Measurements from ENCODE around the gene C2CD4A. TPM values are rescaled to one million over a fixed set of nuclear protein-coding genes. Genes with fewer than 3 reads are reported as not detected.

Gene C2CD4A
- total and polyA plus RNA-seq, 9 of the 15 experiments (the other 6 are each of a cell fraction or from before 2014, with no cell fraction given) = not detected

DNA sequence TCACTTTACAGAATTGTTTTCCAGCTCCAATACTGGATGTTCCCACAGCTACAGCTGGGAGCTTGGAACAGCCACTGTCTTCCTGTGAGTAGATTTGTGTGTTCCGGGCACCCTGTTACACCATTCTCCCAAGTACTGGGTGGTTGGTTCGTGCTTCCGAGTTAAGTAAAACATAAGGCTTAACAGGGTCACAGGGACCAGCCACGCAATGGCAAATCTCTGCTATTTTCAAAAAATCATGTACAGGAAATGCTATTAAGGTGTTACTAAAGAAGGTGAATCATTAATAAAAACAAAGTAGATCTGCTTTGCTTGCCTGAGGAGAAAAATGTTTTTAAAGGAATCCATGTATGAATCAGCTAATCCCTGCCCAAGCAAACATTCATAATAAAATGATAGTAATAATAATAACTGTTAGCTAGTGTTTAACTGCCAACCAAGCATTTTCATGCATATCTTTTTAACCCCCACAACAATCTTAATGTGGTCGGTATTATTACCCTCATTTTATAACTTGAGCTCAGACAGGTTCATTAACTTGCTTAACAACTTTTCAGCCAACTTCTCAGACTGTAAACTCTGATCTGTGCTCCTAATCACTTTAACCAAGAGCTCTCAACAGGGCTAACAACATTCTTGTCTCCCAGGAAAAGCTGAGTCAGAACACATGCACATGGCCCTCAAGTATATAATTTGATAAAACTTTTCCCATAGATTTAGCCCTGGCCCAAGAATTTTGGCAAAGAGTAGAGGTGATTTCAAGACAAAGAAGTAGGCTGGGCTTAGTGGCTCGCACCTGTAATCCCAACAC lies 2.7 kb upstream of the C2CD4A start (continued):
- no peak for TF ChIP-seq CC2D1A (IDR thresholded peaks at IDR 0.05)
- no peak for TF ChIP-seq NCOA4 (IDR thresholded peaks at IDR 0.05; ENCODE audit: partially characterized antibody)
- TF ChIP-seq ZNF197 (CRISPR knock-in tag; IDR thresholded peaks at IDR 0.05; ENCODE audit: low read depth) = no peak
- no peak for TF ChIP-seq ZBTB1 (CRISPR knock-in tag; IDR thresholded peaks at IDR 0.05; ENCODE audit: borderline replicate concordance, low read depth)
- no peak for TF ChIP-seq RNF2 (IDR thresholded peaks at IDR 0.05)
- no peak for TF ChIP-seq ZBTB7A (IDR thresholded peaks at IDR 0.05; ENCODE audit: borderline replicate concordance, control insufficient read depth, low read depth, low read length)
- no peak for TF ChIP-seq POLR2H (tag; IDR thresholded peaks at IDR 0.05; ENCODE audit: low read depth)

DNA sequence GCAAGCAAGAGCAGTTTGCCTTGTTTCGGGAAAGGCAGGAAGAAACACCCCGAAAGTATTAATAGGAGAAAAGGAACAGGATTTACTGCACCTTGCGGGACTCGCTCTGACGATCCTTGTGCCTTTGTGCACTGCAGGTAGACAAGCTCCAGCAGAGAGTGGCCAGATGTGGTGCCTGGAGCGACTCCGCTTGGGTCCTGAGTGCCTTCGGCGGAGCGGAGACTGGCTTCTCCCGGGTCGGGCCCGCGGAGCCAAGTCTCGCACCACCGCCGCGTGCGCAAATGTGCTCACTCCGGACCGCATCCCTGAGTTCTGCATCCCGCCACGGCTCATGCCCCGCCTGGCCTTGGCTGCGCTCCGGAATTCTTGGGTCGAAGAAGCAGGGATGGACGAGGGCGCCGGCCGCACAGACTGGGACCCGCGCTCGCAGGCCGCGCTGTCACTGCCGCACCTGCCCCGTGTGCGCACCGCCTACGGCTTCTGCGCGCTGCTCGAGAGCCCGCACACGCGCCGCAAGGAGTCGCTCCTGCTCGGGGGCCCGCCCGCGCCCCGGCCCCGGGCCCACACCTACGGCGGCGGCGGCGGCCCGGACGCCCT lies 769 bp downstream of the C2CD4A start:
- in situ Hi-C loops (cut with MboI) = loop anchor here (10.0 kb wide), 1 partner anchor 193 kb away; no protein-coding TSS in a partner anchor
- H3K9me1 ChIP-seq (ENCODE audit: control insufficient read depth, insufficient read depth, low read length) = no peaks in the 10 kb centered on the region
- CTCF ChIA-PET (ENCODE audit: low intra/inter-chr PET ratio) = interaction anchor here (1.3 kb wide), 1 partner anchor 196 kb away, joined by 5 read pairs; no protein-coding TSS in a partner anchor
- H2AFZ ChIP-seq (ENCODE audit: low read depth, low read length) = no peak overlapping the region
- H3K79me2 ChIP-seq (ENCODE audit: control insufficient read depth, insufficient read depth, low read length) = no peaks in the 10 kb centered on the region
- H3K27me3 ChIP-seq (ENCODE audit: control insufficient read depth in 2 of 2, insufficient read depth in 2 of 2, low read length in 2 of 2) = peaks cover 0 to 10% of the 10 kb centered on the region in 2 experiments; a peak in 3 of 5 replicates
- peaks cover 2 to 11% of the 10 kb centered on the region in 2 experiments; a peak in 4 of 5 replicates for H3K4me1 ChIP-seq (replicated peaks in 1 of 2; ENCODE audit: control insufficient read depth in 2 of 2, insufficient read depth in 2 of 2, low read length in 2 of 2)
- DNase-seq (ENCODE audit: extremely low read depth in 1 of 4, low spot score in 3 of 4) (no peak), FAIRE-seq (no peak), ATAC-seq (no peak)
- no peak overlapping the region for H3K4me2 ChIP-seq (ENCODE audit: insufficient read depth, low read length)
- no peaks in the 10 kb centered on the region for H3K36me3 ChIP-seq (ENCODE audit: control insufficient read depth, insufficient read depth, low read length)
- BruUV-seq (replicated peaks) = no TSS peak
- H3K9me3 ChIP-seq (replicated peaks; ENCODE audit: control insufficient read depth, insufficient read depth, low read depth, low read length) = no peaks in the 10 kb centered on the region; the same call in 1 of the 2 replicates
- no peak overlapping the region for H3K4me3 ChIP-seq
- intact Hi-C loops (cut with micrococcal nuclease) = no loop called here
- POLR2A ChIA-PET = no interaction called here
- H3K27ac ChIP-seq (ENCODE audit: extremely low read depth, low read depth, low read length) = no peak overlapping the region
- TF ChIP-seq ZNF311 (CRISPR knock-in tag; IDR thresholded peaks at IDR 0.05) = no peak
- TF ChIP-seq, protein P1, sequence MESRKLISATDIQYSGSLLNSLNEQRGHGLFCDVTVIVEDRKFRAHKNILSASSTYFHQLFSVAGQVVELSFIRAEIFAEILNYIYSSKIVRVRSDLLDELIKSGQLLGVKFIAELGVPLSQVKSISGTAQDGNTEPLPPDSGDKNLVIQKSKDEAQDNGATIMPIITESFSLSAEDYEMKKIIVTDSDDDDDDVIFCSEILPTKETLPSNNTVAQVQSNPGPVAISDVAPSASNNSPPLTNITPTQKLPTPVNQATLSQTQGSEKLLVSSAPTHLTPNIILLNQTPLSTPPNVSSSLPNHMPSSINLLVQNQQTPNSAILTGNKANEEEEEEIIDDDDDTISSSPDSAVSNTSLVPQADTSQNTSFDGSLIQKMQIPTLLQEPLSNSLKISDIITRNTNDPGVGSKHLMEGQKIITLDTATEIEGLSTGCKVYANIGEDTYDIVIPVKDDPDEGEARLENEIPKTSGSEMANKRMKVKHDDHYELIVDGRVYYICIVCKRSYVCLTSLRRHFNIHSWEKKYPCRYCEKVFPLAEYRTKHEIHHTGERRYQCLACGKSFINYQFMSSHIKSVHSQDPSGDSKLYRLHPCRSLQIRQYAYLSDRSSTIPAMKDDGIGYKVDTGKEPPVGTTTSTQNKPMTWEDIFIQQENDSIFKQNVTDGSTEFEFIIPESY (CRISPR knock-in tag; IDR thresholded peaks at IDR 0.05) = 0 out of 2 replicates have a peak, but pooled peaks have one; percentile 26
- no peaks in the 10 kb centered on the region for H4K20me1 ChIP-seq (replicated peaks; ENCODE audit: control insufficient read depth, insufficient read depth, low read length)
- WGBS (ENCODE audit: insufficient coverage, low coverage, missing lambda C conversion rate) = 93% methylated on average over 16 of the region's 62 CpGs
- H3K9ac ChIP-seq (ENCODE audit: insufficient read depth in 1 of 2, low read depth in 2 of 2, low read length in 2 of 2) = no peak overlapping the region

All from K562 (cell line).